HCT116 (cell line): ENCODE measurements around the gene WDR48. TPM values are rescaled to one million over a fixed set of nuclear protein-coding genes. Genes with fewer than 3 reads are reported as not detected.

Experiments
- ATAC-seq: fragments of 200-7000 bp; cut with Tn5 transposase; 2 replicates; pipeline ENCODE4 v1.9.1; 2020; ENCODE audit warnings: mild to moderate bottlenecking, moderate library complexity
- BruUV-seq: library from RNA; stranded (reverse); fragments of 400-500 nt; replicated peaks from 2 replicates; lab custom pipeline; 2021; lab: Mats Ljungman, UMichigan
- CTCF ChIA-PET: fragments of 300-600 bp; sonication (Branson Sonifier 250); formaldehyde crosslinking; loops from one replicate; lab custom pipeline; 2021; ENCODE audit warnings: antibody characterized with exemption; lab: Charles Lee
- POLR2A ChIA-PET: fragments of 300-600, 350-600 bp; sonication (Branson Sonifier 250); formaldehyde crosslinking; loops from one replicate; lab custom pipeline; 2021; ENCODE audit warnings: antibody characterized with exemption; lab: Charles Lee
- RAD21 ChIA-PET, 2 experiments: fragments of 300-600 bp; sonication (Branson Sonifier 250); formaldehyde crosslinking; loops; one replicate each; lab custom pipeline; 2023; ENCODE audit warnings: low total read pairs in 2 of 2; ENCODE audit not compliant: uncharacterized antibody in 2 of 2, unreplicated experiment in 2 of 2, low non-redundant PET in 1 of 2; lab: Charles Lee
- DNase-seq: peaks from one replicate; pipeline ENCODE4 v3.0.0-alpha.2; 2010; ENCODE audit warnings: low read depth, low spot score
- H2AFZ ChIP-seq: fragments of 200-600 bp; shearing (Covaris generic), sonication (generic); 2 replicates; pipeline ENCODE4 v1.6.1; 2017; ENCODE audit warnings: low read depth, mixed run types, mixed read lengths, antibody characterized with exemption, low read length; ENCODE audit not compliant: poor library complexity, severe bottlenecking
- H3K27ac ChIP-seq: 2 replicates; pipeline ENCODE4 v1.5.1; 2012; ENCODE audit warnings: low read depth, low read length
- H3K27me3 ChIP-seq: fragments of 200-600 bp; sonication (generic); 2 replicates; pipeline ENCODE4 v1.6.1; 2016; ENCODE audit warnings: mixed run types, low read length, mixed read lengths; ENCODE audit not compliant: insufficient read depth
- H3K36me3 ChIP-seq, 2 experiments: fragments of 200-500 bp in 1 of 2; fragments of 200-600 bp in 1 of 2; sonication (Bioruptor generic) in 1 of 2; sonication (generic) in 1 of 2; 2 replicates each; pipeline versions ENCODE4 v1.5.1 to v1.6.1; 2014 to 2016; ENCODE audit warnings: low read length in 2 of 2, inconsistent platforms in 1 of 2, mixed read lengths in 1 of 2, mixed run types in 1 of 2; ENCODE audit not compliant: insufficient read depth in 2 of 2, control insufficient read depth in 1 of 2
- H3K4me1 ChIP-seq, 2 experiments: fragments of 200-600 bp in 1 of 2; sonication (generic) in 1 of 2; 2 replicates each; pipeline versions ENCODE4 v1.5.1 to v1.6.1; 2012 to 2017; ENCODE audit warnings: low read length in 2 of 2, inconsistent platforms in 1 of 2, mild to moderate bottlenecking in 1 of 2, mixed read lengths in 1 of 2, mixed run types in 1 of 2, moderate library complexity in 1 of 2; ENCODE audit not compliant: insufficient read depth in 2 of 2, control insufficient read depth in 1 of 2
- H3K4me2 ChIP-seq: fragments of 200-600 bp; sonication (generic); 2 replicates; pipeline ENCODE4 v1.6.1; 2017; ENCODE audit warnings: mixed run types, low read length, mixed read lengths
- H3K4me3 ChIP-seq, 2 experiments: fragments of 200-600 bp in 1 of 2; sonication (generic) in 1 of 2; replicated peaks in 1 of 2; 2 replicates each; pipeline ENCODE4 v1.5.1; 2011 to 2016; ENCODE audit warnings: low read length in 2 of 2, control low read depth in 1 of 2, low read depth in 1 of 2, mild to moderate bottlenecking in 1 of 2, mixed read lengths in 1 of 2, mixed run types in 1 of 2
- H3K79me2 ChIP-seq: fragments of 200-600 bp; sonication (generic); 2 replicates; pipeline ENCODE4 v1.6.1; 2017; ENCODE audit warnings: mild to moderate bottlenecking, mixed run types, low read length, moderate library complexity, mixed read lengths; ENCODE audit not compliant: insufficient read depth
- H3K9ac ChIP-seq: fragments of 200-600 bp; sonication (generic); 2 replicates; pipeline ENCODE4 v1.6.1; 2016; ENCODE audit warnings: low read length, mixed read lengths
- H3K9me2 ChIP-seq: fragments of 200-600 bp; sonication (generic), shearing (Covaris generic); 2 replicates; pipeline ENCODE4 v1.6.1; 2017; ENCODE audit warnings: mixed run types, mild to moderate bottlenecking, moderate library complexity; ENCODE audit not compliant: insufficient read depth
- H3K9me3 ChIP-seq, 2 experiments: fragments of 200-500 bp in 1 of 2; fragments of 200-600 bp in 1 of 2; sonication (Bioruptor generic) in 1 of 2; sonication (generic) in 1 of 2; 2 replicates each; pipeline ENCODE4 v1.6.1; 2014 to 2017; ENCODE audit warnings: low read length in 2 of 2, mixed read lengths in 2 of 2, inconsistent platforms in 1 of 2, low read depth in 1 of 2, mild to moderate bottlenecking in 1 of 2, mixed run types in 1 of 2, moderate library complexity in 1 of 2; ENCODE audit not compliant: control insufficient read depth in 1 of 2, insufficient read depth in 1 of 2
- H4K20me1 ChIP-seq: fragments of 200-600 bp; sonication (generic), shearing (Covaris generic); 2 replicates; pipeline ENCODE4 v1.6.1; 2017; ENCODE audit warnings: mixed run types, mild to moderate bottlenecking, moderate library complexity; ENCODE audit not compliant: insufficient read depth
- CEBPB ChIP-seq: IDR thresholded peaks from 2 replicates; pipeline ENCODE4 v1.6.1; 2012; ENCODE audit warnings: low read depth
- CTCF ChIP-seq, 3 experiments: fragments of 200-600 bp in 1 of 3; sonication (generic) in 1 of 3; IDR thresholded peaks in 2 of 3; conservative IDR thresholded peaks in 1 of 3; 2 replicates each; pipeline ENCODE4 v1.5.1; 2012 to 2017; ENCODE audit warnings: low read depth in 2 of 3, low read length in 2 of 3, antibody characterized with exemption in 1 of 3, borderline replicate concordance in 1 of 3, control low read depth in 1 of 3, mild to moderate bottlenecking in 1 of 3, mixed read lengths in 1 of 3, mixed run types in 1 of 3, moderate library complexity in 1 of 3; ENCODE audit not compliant: insufficient read depth in 1 of 3
- EGR1 ChIP-seq: IDR thresholded peaks from 2 replicates; pipeline ENCODE4 v1.6.1; 2012; ENCODE audit warnings: low read depth
- ELF1 ChIP-seq: IDR thresholded peaks from 2 replicates; pipeline ENCODE4 v1.6.1; 2012; ENCODE audit warnings: low read depth, borderline replicate concordance
- EZH2 ChIP-seq: fragments of 200-600 bp; sonication (generic); IDR thresholded peaks from 2 replicates; pipeline ENCODE4 v1.6.1; 2017; ENCODE audit warnings: antibody characterized with exemption, mixed run types
- SP1 ChIP-seq: IDR thresholded peaks from 2 replicates; pipeline ENCODE4 v1.6.1; 2012; ENCODE audit warnings: low read depth
- intact Hi-C: fragments of 100-400 bp; cut with micrococcal nuclease; formaldehyde crosslinking; loops from 2 replicates; pipeline ENCODE4 v1.10.0; 2022
- total RNA-seq: library from RNA; stranded (reverse); gene quantifications from one replicate; pipeline ENCODE4 v1.2.1, GENCODE V29; 2021; ENCODE audit not compliant: unreplicated experiment
- TF ChIP-seq, protein P1 (sequence below): IDR thresholded peaks from 2 replicates; pipeline ENCODE4 v1.6.1; 2011; ENCODE audit warnings: mild to moderate bottlenecking, low read length, moderate library complexity; ENCODE audit not compliant: insufficient replicate concordance; ENCODE audit errors: extremely low read depth

Gene WDR48
- total RNA-seq, 1 experiment from 2014 or later, result 35.6 TPM

DNA sequence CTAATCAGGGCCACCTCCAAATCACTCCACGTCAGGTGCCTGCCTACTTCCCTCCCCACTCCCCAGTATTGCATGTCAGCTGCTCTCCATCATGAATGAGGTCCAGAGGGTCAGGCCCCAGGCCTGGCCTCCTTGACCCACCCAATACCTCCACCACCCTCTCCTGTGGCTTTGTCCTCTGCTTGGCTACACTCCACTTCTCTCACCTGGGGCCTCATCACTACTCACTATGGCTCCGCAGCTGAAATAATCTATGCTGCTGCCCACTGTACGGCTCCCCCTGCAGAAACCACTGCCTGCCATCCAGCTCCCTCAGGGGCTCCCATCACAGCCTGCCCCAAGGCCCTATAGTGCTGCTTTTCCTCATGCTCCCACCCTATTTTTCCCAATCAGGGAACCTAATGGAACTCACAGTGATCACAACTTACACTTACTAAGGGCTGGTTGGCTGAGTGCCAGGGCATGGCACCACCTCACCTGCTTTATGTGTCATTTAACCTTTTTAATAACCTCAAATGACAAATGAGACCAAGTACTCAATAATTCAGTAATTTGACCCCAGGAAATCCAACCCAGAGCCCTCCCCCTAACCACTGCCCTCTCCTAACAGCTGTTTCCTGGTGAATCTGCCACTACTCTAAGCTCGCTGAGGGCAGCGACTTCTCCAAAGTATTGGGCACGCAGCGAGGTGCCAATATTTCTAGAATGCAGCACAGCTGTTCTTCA lies 53.3 kb downstream of the WDR48 start:
- ATAC-seq, result no peak
- Histone ChIP-seq H3K9ac (no peak overlapping the region), H3K9me2 (no peaks in the 10 kb centered on the region), H3K4me2 (peak overlapping the region; percentile 92), H3K36me3 (peaks cover 2 to 3% of the 10 kb centered on the region in 2 experiments; a peak in 2 of 4 replicates), H3K9me3 (no peaks in the 10 kb centered on the region), H3K27me3 (no peaks in the 10 kb centered on the region), H2AFZ (no peak overlapping the region), H4K20me1 (no peaks in the 10 kb centered on the region), H3K4me1 (peaks cover 16 to 23% of the 10 kb centered on the region in 2 experiments), H3K27ac (no peak overlapping the region), H3K79me2 (peaks cover 19% of the 10 kb centered on the region; the same call in 1 of the 2 replicates), H3K4me3 (no peak overlapping the region)
- BruUV-seq, result no TSS peak
- ChIA-PET RAD21 (interaction anchor here in 1 of 2 experiments (1.9 kb wide), 1 partner anchor 183 kb away, joined by 5 read pairs; no protein-coding TSS in a partner anchor), CTCF (interaction anchor here (1.1 kb wide), 1 partner anchor 183 kb away, joined by 4 read pairs; no protein-coding TSS in a partner anchor), POLR2A (interaction anchor here (0.9 kb wide), 1 partner anchor 12 kb away, joined by 3 read pairs; no protein-coding TSS in a partner anchor)
- no peak for DNase-seq
- intact Hi-C loops, result loop anchor here (5.0 kb wide), 1 partner anchor 77 kb away; no protein-coding TSS in a partner anchor
- TF ChIP-seq SP1 (no peak), EZH2 (no peak), CTCF (IDR thresholded peaks at IDR 0.05 in 2 of 3, conservative IDR thresholded peaks at IDR 0.05 in 1 of 3; ENCODE audit: borderline replicate concordance in 1 of 3, insufficient read depth in 1 of 3, low read depth in 2 of 3, low read length in 2 of 3) (no peak), CEBPB (no peak), EGR1 (no peak), ELF1 (no peak)
- TF ChIP-seq, protein P1, sequence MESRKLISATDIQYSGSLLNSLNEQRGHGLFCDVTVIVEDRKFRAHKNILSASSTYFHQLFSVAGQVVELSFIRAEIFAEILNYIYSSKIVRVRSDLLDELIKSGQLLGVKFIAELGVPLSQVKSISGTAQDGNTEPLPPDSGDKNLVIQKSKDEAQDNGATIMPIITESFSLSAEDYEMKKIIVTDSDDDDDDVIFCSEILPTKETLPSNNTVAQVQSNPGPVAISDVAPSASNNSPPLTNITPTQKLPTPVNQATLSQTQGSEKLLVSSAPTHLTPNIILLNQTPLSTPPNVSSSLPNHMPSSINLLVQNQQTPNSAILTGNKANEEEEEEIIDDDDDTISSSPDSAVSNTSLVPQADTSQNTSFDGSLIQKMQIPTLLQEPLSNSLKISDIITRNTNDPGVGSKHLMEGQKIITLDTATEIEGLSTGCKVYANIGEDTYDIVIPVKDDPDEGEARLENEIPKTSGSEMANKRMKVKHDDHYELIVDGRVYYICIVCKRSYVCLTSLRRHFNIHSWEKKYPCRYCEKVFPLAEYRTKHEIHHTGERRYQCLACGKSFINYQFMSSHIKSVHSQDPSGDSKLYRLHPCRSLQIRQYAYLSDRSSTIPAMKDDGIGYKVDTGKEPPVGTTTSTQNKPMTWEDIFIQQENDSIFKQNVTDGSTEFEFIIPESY, result no peak
